IPS-18c (cell line): ENCODE measurements around the gene KLF6.

Experiments used
- H3K4me3 ChIP-seq: 2 replicates; pipeline ENCODE4 v1.7.0; 2013; ENCODE audit warnings: low read depth, mild to moderate bottlenecking, low read length, moderate library complexity; ENCODE audit not compliant: insufficient read depth
- H3K9me3 ChIP-seq: one replicate; pipeline ENCODE4 v1.6.1; 2013; ENCODE audit warnings: mild to moderate bottlenecking, low read length, moderate library complexity; ENCODE audit not compliant: control insufficient read depth, insufficient read depth

The KLF6 gene

DNA sequence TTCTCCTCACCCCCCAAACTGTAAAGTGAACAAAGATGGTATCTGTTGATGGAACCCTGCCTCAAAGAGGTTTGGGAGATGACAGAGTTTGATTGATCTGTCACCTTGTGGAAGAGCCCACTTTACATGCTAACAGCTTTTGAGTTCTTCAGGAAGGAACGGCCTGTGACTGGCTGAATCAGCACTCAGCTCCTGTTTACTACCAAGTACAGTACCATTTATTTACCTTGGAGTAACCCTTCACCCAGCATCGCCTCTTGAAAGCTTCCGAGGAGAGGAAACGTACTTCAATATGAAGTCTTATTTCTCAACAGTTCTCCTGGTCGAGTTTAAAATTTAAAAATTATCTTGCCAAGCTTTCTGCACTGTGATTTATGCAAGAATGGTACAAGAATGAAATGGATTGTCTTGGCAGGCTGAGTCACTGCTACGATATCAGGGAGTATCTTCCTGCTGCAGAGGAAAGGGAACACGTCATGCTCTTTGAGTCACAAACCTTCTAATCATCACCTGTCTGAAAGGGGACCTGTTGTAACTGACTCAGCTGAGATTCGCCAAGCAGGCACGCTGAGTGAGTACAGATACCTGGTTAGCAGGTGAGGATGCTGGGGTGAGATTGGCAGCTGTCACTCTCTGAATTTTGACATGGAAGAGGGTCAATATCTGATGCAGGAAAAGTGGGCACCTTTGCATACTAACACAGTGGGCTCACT lies 30.1 kb downstream of the KLF6 start:
- Histone ChIP-seq H3K9me3 (no peaks in the 10 kb centered on the region), H3K4me3 (no peak overlapping the region)

- Histone ChIP-seq H3K9me3 (no peaks in the 10 kb centered on the region), H3K4me3 (no peak overlapping the region)
These were observed 34.2 kb downstream of the KLF6 start for GRCh38 chr10:3750854-3751253.

DNA sequence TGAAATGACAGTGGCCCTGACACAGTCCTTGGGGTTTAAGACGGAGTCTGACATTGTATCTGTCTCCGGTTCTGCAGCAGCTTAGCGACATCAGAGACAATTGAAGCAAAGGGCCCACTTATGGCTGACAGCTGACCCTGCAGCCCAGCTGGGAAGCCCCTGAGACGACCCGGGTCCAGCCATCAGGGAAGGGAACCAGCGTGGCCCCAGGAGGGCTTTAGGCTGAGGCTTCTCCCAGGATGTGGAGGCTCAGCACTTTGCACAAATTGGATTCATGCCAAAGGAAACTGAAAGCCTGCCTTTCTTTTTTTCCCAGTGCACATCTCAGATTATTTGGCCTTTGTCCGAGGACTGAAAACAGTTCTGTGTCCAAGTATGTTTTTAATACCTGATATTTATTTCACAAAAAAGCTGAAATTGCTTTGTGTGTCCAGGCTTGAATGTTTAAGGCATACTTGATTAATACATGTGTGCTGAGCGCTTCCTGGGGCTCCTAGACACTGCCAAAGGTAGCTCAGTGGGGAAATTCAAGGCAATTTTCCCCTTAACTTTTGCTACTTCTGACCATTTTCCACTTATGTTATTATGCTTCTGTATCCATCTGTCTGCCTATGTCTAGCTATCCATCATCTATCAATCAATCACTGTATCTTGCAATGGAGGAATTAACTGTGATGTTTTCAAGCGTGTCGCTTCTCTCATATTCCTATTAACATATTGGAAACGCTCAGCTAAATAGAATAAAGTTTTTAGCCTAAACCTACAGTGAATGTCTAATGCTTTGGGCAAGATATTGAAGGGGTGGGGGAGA lies 34.8 kb downstream of the KLF6 start:
- H3K4me3 ChIP-seq, result no peak overlapping the region

DNA sequence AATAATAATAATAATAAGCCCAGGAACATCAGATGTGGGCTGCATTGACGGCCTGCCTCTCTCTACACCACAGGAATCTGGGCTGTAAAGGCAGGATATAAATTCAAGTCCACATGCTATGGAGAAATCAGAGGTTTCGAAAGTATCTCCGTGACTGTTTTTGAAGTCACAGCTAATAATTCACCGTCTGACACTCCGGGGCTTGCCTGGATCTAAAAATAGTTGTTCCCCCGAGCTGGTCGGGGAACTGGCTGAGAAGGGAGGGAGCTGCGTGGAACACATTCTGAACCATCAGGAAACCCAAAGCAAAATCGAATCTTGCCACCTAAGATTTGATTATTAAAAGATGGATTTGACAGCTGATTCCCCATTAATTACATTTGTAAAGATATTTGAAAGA lies 35.4 kb downstream of the KLF6 start:
- H3K9me3 ChIP-seq, result no peaks in the 10 kb centered on the region
- no peak overlapping the region for H3K4me3 ChIP-seq

More for the DNA sequence above, 34.8 kb downstream of the KLF6 start:
- no peaks in the 10 kb centered on the region for H3K9me3 ChIP-seq

- Histone ChIP-seq H3K4me3 (no peak overlapping the region), H3K9me3 (no peaks in the 10 kb centered on the region)
These were observed 36.0 kb downstream of the KLF6 start for GRCh38 chr10:3749011-3749410.

GRCh38 chr10:3748484-3748883 lies 36.5 kb downstream of the KLF6 start:
- no peak overlapping the region for H3K4me3 ChIP-seq
- H3K9me3 ChIP-seq, result no peaks in the 10 kb centered on the region

DNA sequence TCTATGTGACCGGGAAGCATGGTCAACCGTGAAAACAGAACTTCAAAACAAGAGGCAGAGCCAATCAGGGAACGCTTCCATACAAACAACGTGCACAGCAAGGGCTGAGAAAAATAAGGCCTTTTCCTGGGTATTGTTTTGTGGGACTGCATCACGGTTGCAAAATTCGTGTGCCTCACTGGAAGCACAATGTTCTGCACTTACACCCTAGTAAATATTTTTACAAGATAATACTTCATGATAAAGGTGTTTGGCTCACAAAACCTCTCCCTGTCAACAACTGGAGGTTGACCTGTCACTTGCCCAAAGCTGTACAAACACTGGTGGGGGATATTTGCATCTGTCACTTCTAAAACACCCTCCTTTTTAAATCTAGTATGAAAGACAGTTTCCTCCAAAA lies 37.0 kb downstream of the KLF6 start:
- no peak overlapping the region for H3K4me3 ChIP-seq
- H3K9me3 ChIP-seq, result no peaks in the 10 kb centered on the region

DNA sequence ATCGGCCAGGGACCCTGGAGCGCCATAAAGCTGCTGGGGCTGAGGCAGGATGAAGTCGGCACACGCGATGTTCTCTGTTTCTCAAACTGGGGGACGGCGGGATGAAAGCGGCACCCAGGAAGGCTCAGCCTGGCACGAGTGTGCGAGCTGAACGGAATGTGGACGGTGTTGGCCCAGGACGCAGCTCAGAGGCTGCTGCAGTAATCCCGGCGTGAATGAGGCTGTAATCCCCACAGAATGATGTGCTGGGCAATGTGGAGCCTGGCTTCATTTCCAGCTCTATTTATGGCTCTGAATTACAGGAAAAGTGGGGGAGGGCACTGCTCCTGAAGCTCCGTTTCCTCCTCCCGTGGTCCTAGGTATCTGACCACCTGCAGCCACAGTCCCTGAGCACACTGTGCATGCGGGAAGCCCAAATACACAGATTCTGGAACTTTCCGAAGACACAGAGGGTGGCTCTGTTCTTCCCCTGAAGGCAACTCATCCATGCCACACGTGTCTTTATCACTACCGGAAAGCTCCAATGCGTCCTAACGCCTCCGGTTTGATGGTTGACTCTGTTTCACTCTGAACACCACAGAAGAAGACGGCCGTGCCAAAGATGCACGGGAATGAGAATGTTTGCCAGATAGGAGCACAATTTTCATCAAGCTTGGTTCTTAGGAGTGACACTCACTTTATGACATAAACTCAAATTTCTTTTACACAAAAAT lies 37.6 kb downstream of the KLF6 start:
- no peaks in the 10 kb centered on the region for H3K9me3 ChIP-seq
- H3K4me3 ChIP-seq, result no peak overlapping the region

GRCh38 chr10:3746634-3747033 lies 38.4 kb downstream of the KLF6 start:
- H3K4me3 ChIP-seq, result no peak overlapping the region
- no peaks in the 10 kb centered on the region for H3K9me3 ChIP-seq

- no peak overlapping the region for H3K4me3 ChIP-seq
These were observed 39.5 kb downstream of the KLF6 start for GRCh38 chr10:3745521-3745920.

GRCh38 chr10:3741688-3742461 lies 43.1 kb downstream of the KLF6 start:
- H3K9me3 ChIP-seq, result no peaks in the 10 kb centered on the region
- H3K4me3 ChIP-seq, result no peak overlapping the region

More at GRCh38 chr10:3745521-3745920, 39.5 kb downstream of the KLF6 start:
- H3K9me3 ChIP-seq, result no peaks in the 10 kb centered on the region

DNA sequence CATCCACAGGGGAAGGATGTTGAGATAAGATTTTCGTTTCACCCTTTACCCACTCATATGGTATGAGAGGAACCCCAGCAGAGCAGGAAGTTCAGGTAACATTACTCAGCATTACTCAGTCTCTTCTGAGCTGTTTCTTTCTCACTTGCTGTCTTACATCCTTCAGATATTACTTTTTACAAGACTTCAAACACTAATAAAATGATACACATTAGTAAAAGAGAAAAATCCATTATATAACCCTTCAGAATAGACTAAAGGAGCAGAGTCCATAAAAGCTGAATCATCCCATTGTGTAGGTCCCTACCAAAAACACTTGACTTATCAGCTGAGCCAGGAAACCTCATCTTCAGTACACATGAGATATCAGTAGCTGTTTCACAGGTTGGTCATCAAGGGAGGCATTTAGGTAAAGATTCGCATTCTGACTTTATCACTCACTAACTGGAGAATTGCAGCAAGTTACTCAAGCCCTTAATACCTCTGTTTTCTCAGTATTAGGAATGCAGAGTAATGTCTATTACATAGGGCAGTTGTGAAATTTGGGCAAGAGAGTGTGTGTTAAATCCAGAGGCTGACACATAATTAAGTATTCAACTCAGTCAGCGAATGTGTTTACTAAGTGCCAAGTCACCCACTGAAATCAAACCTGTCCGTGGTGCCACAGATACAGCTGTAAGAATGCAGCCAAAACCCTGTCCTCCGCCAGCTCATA lies 44.7 kb downstream of the KLF6 start:
- no peak overlapping the region for H3K4me3 ChIP-seq
- no peaks in the 10 kb centered on the region for H3K9me3 ChIP-seq

DNA sequence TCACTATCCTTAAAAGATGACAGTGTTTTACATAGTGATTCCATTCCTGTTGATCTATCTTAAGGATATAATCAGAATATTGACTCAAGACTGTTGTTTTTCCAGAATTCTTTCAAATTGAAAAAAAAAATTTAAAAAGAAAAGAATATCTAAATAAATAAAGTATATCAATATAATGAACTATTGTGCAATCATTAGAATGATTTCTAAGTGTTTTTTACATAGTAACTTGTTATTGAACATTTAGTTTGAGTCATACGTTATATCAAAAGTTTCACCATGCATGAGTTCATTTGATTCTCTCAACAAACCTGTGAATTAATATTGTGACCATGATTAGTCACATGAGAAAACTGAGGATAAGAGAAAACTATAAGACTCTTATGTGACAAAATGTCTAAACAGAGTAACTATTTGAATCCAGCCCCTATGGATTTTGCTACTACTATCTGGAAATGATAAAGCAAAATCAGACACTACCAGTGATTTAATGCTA lies 46.1 kb downstream of the KLF6 start:
- no peak overlapping the region for H3K4me3 ChIP-seq
- no peaks in the 10 kb centered on the region for H3K9me3 ChIP-seq

- no peak overlapping the region for H3K4me3 ChIP-seq
- H3K9me3 ChIP-seq, result no peaks in the 10 kb centered on the region
These were observed 47.1 kb downstream of the KLF6 start for GRCh38 chr10:3737864-3738263.

- no peaks in the 10 kb centered on the region for H3K9me3 ChIP-seq
- no peak overlapping the region for H3K4me3 ChIP-seq
These were observed 49.8 kb downstream of the KLF6 start for GRCh38 chr10:3735175-3735574.

GRCh38 chr10:3734111-3734510 lies 50.9 kb downstream of the KLF6 start:
- Histone ChIP-seq H3K4me3 (no peak overlapping the region), H3K9me3 (no peaks in the 10 kb centered on the region)
